HG03521 (cell line): ENCODE data around the gene GIMAP1.

Experiments
- ATAC-seq: cut with Tn5 transposase; IDR thresholded peaks from one replicate; pipeline ENCODE4 v1.9.1; 2021; ENCODE audit warnings: mild to moderate bottlenecking, moderate library complexity; ENCODE audit not compliant: unreplicated experiment

Gene GIMAP1

GRCh38 chr7:150745876-150746275 is 29.5 kb downstream of the GIMAP1 start:
- ATAC-seq, result no peak

DNA sequence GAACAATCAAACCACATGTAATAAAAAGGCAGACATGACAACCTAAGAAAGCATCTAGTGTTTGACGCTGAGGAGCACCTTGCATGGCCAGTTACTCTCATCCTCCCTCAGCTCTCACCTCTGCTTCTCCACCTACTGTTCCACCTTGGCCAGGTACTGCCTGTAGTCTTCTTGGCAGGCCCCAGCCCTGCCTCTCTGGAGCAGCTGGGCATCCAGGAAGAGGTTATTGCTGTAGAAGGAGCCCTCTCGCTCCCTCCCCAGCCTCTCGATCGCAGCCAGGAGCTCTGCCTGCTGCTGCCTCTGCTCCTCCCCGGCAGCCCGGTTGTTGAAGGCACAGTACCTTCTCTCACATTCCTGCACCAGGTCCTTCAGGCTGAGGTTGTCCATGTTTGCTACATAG is 30.5 kb downstream of the GIMAP1 start:
- ATAC-seq, result no peak

DNA sequence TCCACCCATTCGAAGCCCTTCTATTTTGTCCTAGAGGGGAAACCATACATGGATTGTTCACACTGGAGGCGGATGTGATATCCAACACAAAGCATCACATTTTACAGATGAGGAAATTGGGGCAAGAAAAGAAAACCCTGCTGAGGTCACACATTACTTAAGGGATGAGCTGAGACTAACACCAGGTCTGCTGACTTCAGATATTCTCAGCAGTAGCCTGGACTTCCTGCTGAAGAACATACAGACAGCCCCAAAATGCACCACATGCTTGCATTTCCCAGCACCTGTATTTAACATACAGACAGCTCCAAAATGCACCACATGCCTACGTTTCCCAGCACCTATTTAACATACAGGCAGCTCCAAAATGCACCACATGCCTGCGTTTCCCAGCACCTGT is 32.0 kb downstream of the GIMAP1 start:
- no peak for ATAC-seq

- no peak for ATAC-seq
Measured at GRCh38 chr7:150751702-150752101, 35.3 kb downstream of the GIMAP1 start.

- ATAC-seq, result no peak
Measured at GRCh38 chr7:150753239-150753638, 36.8 kb downstream of the GIMAP1 start.

- no peak for ATAC-seq
Measured at GRCh38 chr7:150753826-150754603, 37.6 kb downstream of the GIMAP1 start.

DNA sequence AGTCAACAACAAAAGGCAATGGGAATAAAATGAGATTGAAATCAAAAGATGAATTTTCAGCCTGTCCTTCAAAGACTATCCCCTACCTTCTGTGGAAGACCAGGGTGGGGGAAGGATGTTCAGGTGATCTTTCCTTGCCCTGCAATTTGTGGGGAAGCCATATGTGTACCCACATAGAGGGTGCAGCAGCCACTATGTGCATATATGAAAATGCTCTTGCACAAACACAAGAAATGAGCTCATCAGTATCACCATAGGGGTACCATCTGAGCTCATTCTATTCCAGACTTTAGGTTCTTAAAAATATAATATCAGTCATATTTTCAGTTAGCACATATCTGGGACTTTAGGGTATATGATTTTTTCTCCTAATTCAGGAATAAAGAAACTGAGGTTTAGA is 38.5 kb downstream of the GIMAP1 start:
- no peak for ATAC-seq

DNA sequence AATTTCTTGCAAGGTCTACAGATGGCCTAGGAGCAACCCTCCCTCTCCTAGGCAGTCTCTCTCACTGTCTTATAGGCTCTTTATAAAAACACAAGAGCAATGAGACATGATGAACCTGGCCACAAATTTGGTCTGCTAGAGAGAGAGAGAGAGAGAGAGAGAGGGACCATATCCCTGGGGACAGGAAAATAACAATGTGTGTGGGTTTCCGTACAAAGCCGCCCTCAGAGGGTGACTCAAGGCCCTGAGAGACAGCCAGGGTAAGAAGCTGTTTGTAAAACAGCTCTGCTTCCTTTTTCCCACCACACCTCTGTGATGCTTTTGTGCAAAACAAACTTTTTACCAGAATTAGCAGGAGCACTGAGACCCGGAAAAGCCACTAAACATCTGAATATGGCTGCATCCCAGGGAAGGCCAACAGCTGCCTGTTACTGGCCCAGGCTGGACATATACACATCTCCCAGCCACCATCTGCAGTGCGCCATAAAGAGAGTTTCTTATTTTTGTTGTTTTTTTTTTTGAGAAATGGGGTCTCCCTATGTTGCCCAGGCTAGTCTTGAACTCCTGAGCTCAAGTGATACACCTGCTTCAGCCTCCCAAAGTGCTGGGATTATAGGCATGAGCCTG is 39.2 kb downstream of the GIMAP1 start:
- ATAC-seq, result no peak

DNA sequence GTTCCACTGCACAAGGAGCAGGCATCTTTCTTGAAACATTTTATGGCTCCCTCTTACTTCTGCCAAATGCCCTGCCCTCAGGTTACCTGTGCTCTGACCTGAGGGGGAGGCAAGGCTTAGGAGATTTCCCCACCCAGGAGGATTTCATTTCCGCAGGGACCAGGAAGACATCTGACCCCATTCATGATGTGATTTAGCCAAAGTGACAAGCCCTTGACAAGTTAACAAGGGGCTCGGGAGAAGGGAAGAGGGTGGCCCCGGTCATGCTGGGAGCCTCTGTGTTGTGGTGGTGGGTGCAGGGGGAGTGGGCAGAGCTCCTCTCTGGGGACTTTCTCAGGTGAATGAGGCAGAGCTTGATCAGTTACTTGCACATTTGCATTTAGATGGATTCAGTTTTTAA is 39.8 kb downstream of the GIMAP1 start:
- no peak for ATAC-seq

DNA sequence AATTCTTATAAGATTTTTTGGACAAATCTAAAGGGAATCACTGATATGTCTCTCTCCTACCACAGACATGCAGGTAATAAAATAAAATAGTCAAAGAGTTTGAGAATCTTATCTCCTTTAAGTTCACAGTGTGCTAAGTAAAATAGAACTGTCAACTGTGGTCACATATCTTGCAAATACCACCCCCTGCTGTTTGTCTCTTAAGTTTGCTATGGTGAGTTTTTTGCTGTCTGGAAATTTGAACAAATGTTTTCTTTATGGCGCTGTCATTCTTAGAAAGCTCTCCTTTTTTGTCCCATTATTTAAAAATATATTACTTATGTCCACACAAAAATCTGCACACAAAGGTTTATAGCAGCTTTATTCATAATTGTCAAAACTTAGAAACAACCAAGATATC is 40.4 kb downstream of the GIMAP1 start:
- ATAC-seq, result no peak

DNA sequence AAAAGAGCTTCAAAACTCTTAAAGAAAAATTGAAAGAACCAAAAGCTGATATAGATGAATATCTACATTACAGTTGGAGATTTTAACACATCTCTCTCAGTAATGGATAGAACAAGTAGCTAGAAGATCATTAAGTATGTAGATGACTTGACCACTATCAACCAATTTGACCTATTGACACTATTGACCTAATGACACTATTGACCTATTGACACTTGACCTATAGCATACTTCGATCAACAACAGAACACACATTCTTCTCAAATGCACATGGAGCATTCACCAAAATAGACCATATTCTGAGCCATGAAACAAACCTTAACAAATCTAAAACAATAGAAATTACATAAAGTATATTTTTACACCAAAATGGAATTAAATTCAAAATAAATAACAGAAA is 43.1 kb downstream of the GIMAP1 start:
- no peak for ATAC-seq

- no peak for ATAC-seq
Measured at GRCh38 chr7:150766334-150766709, 49.9 kb downstream of the GIMAP1 start.

DNA sequence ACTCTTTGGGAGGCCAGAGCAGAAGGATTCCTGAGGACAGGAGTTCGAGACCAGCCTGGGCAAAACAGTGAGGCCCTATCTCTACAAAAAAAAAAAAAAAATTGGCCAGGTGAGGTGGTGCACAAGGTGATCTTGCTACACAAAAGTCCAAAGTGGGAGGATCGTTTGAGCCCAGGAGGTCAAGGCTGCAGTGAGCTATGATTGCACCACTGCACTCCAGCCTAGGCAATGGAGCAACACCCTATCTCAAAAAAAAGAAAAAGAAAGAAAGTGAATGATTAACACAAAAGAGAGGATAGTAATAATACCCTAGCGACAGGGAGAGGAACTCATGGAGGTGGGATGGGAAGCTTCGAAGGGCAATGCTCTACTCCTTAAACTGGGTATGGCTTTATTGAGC is 53.4 kb downstream of the GIMAP1 start:
- no peak for ATAC-seq
